Liver (tissue), 9 donors: ENCODE measurements around the gene PPP1R2. TPM values are rescaled to one million over a fixed set of nuclear protein-coding genes. Genes with fewer than 3 reads are reported as not detected.

Experiments
- DNase-seq: peaks from one replicate; pipeline ENCODE4 v3.0.0-alpha.2; 2017; ENCODE audit warnings: low spot score
- H3K27ac ChIP-seq, 2 donors: one replicate each; pipeline ENCODE4 v1.7.0; 2013; ENCODE audit warnings: inconsistent platforms in 2 of 2, low read length in 2 of 2, control low read depth in 1 of 2, low read depth in 1 of 2, mild to moderate bottlenecking in 1 of 2
- H3K27me3 ChIP-seq, 4 donors: one replicate each; pipeline versions ENCODE4 v1.6.1 to v1.7.0; 2013; ENCODE audit warnings: low read length in 3 of 4, inconsistent platforms in 1 of 4, mild to moderate bottlenecking in 1 of 4, moderate library complexity in 1 of 4; ENCODE audit not compliant: control insufficient read depth in 4 of 4, insufficient read depth in 4 of 4
- H3K36me3 ChIP-seq, 4 donors: one replicate each; pipeline versions ENCODE4 v1.6.1 to v1.7.0; 2013; ENCODE audit warnings: low read length in 3 of 4, mild to moderate bottlenecking in 3 of 4, low read depth in 1 of 4, moderate library complexity in 1 of 4; ENCODE audit not compliant: control insufficient read depth in 4 of 4, insufficient read depth in 3 of 4
- H3K4me1 ChIP-seq, 4 donors: one replicate each; pipeline versions ENCODE4 v1.6.1 to v1.7.0; 2013; ENCODE audit warnings: low read length in 3 of 4, mild to moderate bottlenecking in 3 of 4, moderate library complexity in 1 of 4; ENCODE audit not compliant: control insufficient read depth in 4 of 4, insufficient read depth in 4 of 4
- H3K4me3 ChIP-seq, 3 donors: one replicate each; pipeline versions ENCODE4 v1.6.1 to v1.7.0; 2013; ENCODE audit warnings: low read length in 3 of 3, control low read depth in 1 of 3, low read depth in 1 of 3, mild to moderate bottlenecking in 1 of 3
- H3K9ac ChIP-seq, 2 donors: one replicate each; pipeline ENCODE4 v1.7.0; 2013; ENCODE audit warnings: low read length in 2 of 2, mild to moderate bottlenecking in 2 of 2, moderate library complexity in 2 of 2, control low read depth in 1 of 2, low read depth in 1 of 2
- H3K9me3 ChIP-seq, 4 donors: one replicate each; pipeline versions ENCODE4 v1.6.1 to v1.7.0; 2013; ENCODE audit warnings: low read length in 3 of 4; ENCODE audit not compliant: control insufficient read depth in 4 of 4
- ATF3 ChIP-seq: IDR thresholded peaks from 2 replicates; pipeline ENCODE4 v1.6.1; 2016; ENCODE audit warnings: antibody characterized with exemption
- CTCF ChIP-seq: fragments of 150-350 bp; IDR thresholded peaks from 2 replicates; pipeline ENCODE4 v1.5.1; 2017; ENCODE audit warnings: improper control_type of control experiment, low read depth, low read length; ENCODE audit not compliant: missing input control
- EGR1 ChIP-seq, 2 donors: IDR thresholded peaks; 2 replicates each; pipeline ENCODE4 v1.6.1; 2016 to 2018; ENCODE audit warnings: antibody characterized with exemption in 2 of 2, low read depth in 2 of 2
- FOXA1 ChIP-seq: IDR thresholded peaks from 2 replicates; pipeline ENCODE4 v1.6.1; 2016; ENCODE audit warnings: antibody characterized with exemption
- FOXA2 ChIP-seq: IDR thresholded peaks from 2 replicates; pipeline ENCODE4 v1.6.1; 2016; ENCODE audit warnings: antibody characterized with exemption
- HNF4A ChIP-seq, 2 donors: conservative IDR thresholded peaks; 2 replicates each; pipeline ENCODE4 v1.6.1; 2016; ENCODE audit warnings: antibody characterized with exemption in 2 of 2, mild to moderate bottlenecking in 2 of 2
- JUND ChIP-seq, 2 donors: IDR thresholded peaks; 2 replicates each; pipeline ENCODE4 v1.6.1; 2016; ENCODE audit warnings: antibody characterized with exemption in 2 of 2
- MAX ChIP-seq: IDR thresholded peaks from 2 replicates; pipeline ENCODE4 v1.6.1; 2016; ENCODE audit warnings: antibody characterized with exemption
- NR2F2 ChIP-seq: IDR thresholded peaks from 2 replicates; pipeline ENCODE4 v1.6.1; 2016; ENCODE audit warnings: antibody characterized with exemption
- RAD21 ChIP-seq, 2 donors: IDR thresholded peaks; 2 replicates each; pipeline ENCODE4 v1.6.1; 2016; ENCODE audit warnings: antibody characterized with exemption in 2 of 2, mild to moderate bottlenecking in 2 of 2
- REST ChIP-seq: IDR thresholded peaks from 2 replicates; pipeline ENCODE4 v1.6.1; 2016; ENCODE audit warnings: antibody characterized with exemption, mild to moderate bottlenecking
- RXRA ChIP-seq, 2 donors: IDR thresholded peaks; 2 replicates each; pipeline ENCODE4 v1.6.1; 2017 to 2018; ENCODE audit warnings: antibody characterized with exemption in 2 of 2, mild to moderate bottlenecking in 1 of 2
- SP1 ChIP-seq: IDR thresholded peaks from 2 replicates; pipeline ENCODE4 v1.6.1; 2018; ENCODE audit warnings: antibody characterized with exemption, mild to moderate bottlenecking
- TAF1 ChIP-seq: conservative IDR thresholded peaks from 2 replicates; pipeline ENCODE4 v1.6.1; 2016; ENCODE audit warnings: antibody characterized with exemption, mild to moderate bottlenecking
- YY1 ChIP-seq: IDR thresholded peaks from 2 replicates; pipeline ENCODE4 v1.6.1; 2016; ENCODE audit warnings: antibody characterized with exemption, mild to moderate bottlenecking
- ZBTB33 ChIP-seq: IDR thresholded peaks from 2 replicates; pipeline ENCODE4 v1.6.1; 2016; ENCODE audit warnings: antibody characterized with exemption
- WGBS: extraction: QIAGEN DNeasy Blood & Tissue Kit; methylation state at CpG from one replicate; pipeline ENCODE4 v1.1.7; 2013; 5-methylcytosine and 5-hydroxymethylcytosine counted together
- polyA plus RNA-seq, 2 donors: library from polyadenylated mRNA; stranded (reverse) in 1 of 2; unstranded in 1 of 2; fragments of 200-250 nt in 1 of 2; fragments of >200 nt in 1 of 2; fragmentation: Nextera tagmentation in 1 of 2; extraction: Ambion mirVana in 1 of 2; gene quantifications; one replicate each; pipeline versions ENCODE4 v1.2.1 to v1.2.3, GENCODE V29; 2013 to 2015
- total RNA-seq, 2 donors: library from RNA; depleted of rRNA; stranded (reverse); fragments of >200 nt; gene quantifications; one replicate each; pipeline ENCODE4 v1.2.3, GENCODE V29; 2014
- donor health status: healthy.
- donor health status: healthy.
- donor health status: healthy.
- donor health status: healthy.
- donor health status: healthy.

The PPP1R2 gene
- total and polyA plus RNA-seq, 4 donors, result 9.3 to 21.4 (median 16.0) TPM

- H3K9ac ChIP-seq, result no peak overlapping the region
- H3K9me3 ChIP-seq, result no peaks in the 10 kb centered on the region
- TF ChIP-seq EGR1 (IDR thresholded peaks at IDR 0.05; ENCODE audit: low read depth in 2 of 2) (no peak), MAX (no peak), FOXA1 (no peak), NR2F2 (no peak), JUND (IDR thresholded peaks at IDR 0.05) (no peak), FOXA2 (no peak), RAD21 (IDR thresholded peaks at IDR 0.05) (no peak), RXRA (IDR thresholded peaks at IDR 0.05) (no peak), HNF4A (conservative IDR thresholded peaks at IDR 0.05) (no peak), SP1 (no peak), TAF1 (no peak)
- no peaks in the 10 kb centered on the region for H3K27me3 ChIP-seq
- no peaks in the 10 kb centered on the region for H3K4me1 ChIP-seq
- no peak for DNase-seq
- WGBS, result 70% methylated on average over 4 of the region's 4 CpGs
- no peak overlapping the region for H3K27ac ChIP-seq
- no peak overlapping the region for H3K4me3 ChIP-seq
- H3K36me3 ChIP-seq, result no peaks in the 10 kb centered on the region
Observed at GRCh38 chr3:195468391-195468776, 74.7 kb downstream of the PPP1R2 start.

GRCh38 chr3:195467641-195468390, 75.3 kb downstream of the PPP1R2 start:
- Histone ChIP-seq H3K9ac (no peak overlapping the region), H3K4me1 (no peaks in the 10 kb centered on the region), H3K4me3 (no peak overlapping the region), H3K9me3 (no peaks in the 10 kb centered on the region), H3K27me3 (no peaks in the 10 kb centered on the region), H3K36me3 (no peaks in the 10 kb centered on the region), H3K27ac (no peak overlapping the region)
- no peak for TF ChIP-seq FOXA2
- TF ChIP-seq MAX, result no peak
- no peak for TF ChIP-seq RXRA (IDR thresholded peaks at IDR 0.05)
- TF ChIP-seq TAF1, result no peak
- no peak for TF ChIP-seq NR2F2
- no peak for TF ChIP-seq SP1
- TF ChIP-seq CTCF, result no peak
- TF ChIP-seq ZBTB33, result no peak
- TF ChIP-seq EGR1 (IDR thresholded peaks at IDR 0.05; ENCODE audit: low read depth in 2 of 2), result no peak
- TF ChIP-seq FOXA1, result no peak
- no peak for TF ChIP-seq JUND (IDR thresholded peaks at IDR 0.05)
- TF ChIP-seq REST, result no peak
- TF ChIP-seq RAD21 (IDR thresholded peaks at IDR 0.05), result no peak
- TF ChIP-seq HNF4A (conservative IDR thresholded peaks at IDR 0.05), result no peak
- TF ChIP-seq YY1, result no peak
- no peak for TF ChIP-seq ATF3
- no peak for DNase-seq
- 91% methylated on average over 5 of the region's 5 CpGs for WGBS
